Mesenchymal stem cell (in vitro differentiated cells and primary cell): ENCODE data around the gene CRLF1.
"Not testable (repeated sequence)": the region's sequence is repeated elsewhere in the genome, so short reads cannot be mapped to it uniquely, and the experiment has no call there.

Source experiments
- DNase-seq: peaks from one replicate; pipeline ENCODE4 v3.0.0-alpha.2; 2013
- H2AFZ ChIP-seq: one replicate; pipeline ENCODE4 v1.6.1; 2013; ENCODE audit warnings: low read depth, mild to moderate bottlenecking, control low read depth, inconsistent platforms, low read length, moderate library complexity
- H2AK5ac ChIP-seq: 2 replicates; pipeline ENCODE4 v1.6.1; 2013; ENCODE audit warnings: low read length, moderate library complexity, mild to moderate bottlenecking, inconsistent platforms; ENCODE audit not compliant: severe bottlenecking
- H2BK120ac ChIP-seq: one replicate; pipeline ENCODE4 v1.6.1; 2013; ENCODE audit warnings: low read depth, mild to moderate bottlenecking, inconsistent platforms, low read length, moderate library complexity
- H2BK12ac ChIP-seq, 2 experiments: one replicate each; pipeline ENCODE4 v1.6.1; 2013; ENCODE audit warnings: inconsistent platforms in 2 of 2, low read length in 2 of 2, mild to moderate bottlenecking in 2 of 2, moderate library complexity in 2 of 2, control low read depth in 1 of 2
- H2BK15ac ChIP-seq: one replicate; pipeline ENCODE4 v1.6.1; 2013; ENCODE audit warnings: mild to moderate bottlenecking, low read depth, inconsistent platforms; ENCODE audit not compliant: poor library complexity, severe bottlenecking
- H2BK5ac ChIP-seq: 2 replicates; pipeline ENCODE4 v1.6.1; 2013; ENCODE audit warnings: low read depth, mild to moderate bottlenecking, low read length, control low read depth, inconsistent platforms; ENCODE audit not compliant: poor library complexity, severe bottlenecking
- H3K14ac ChIP-seq, 2 experiments: one replicate each; pipeline ENCODE4 v1.6.1; 2013; ENCODE audit warnings: inconsistent platforms in 2 of 2, low read length in 2 of 2, control low read depth in 1 of 2, mild to moderate bottlenecking in 1 of 2, moderate library complexity in 1 of 2
- H3K18ac ChIP-seq, 2 experiments: one replicate each; pipeline ENCODE4 v1.6.1; 2013; ENCODE audit warnings: inconsistent platforms in 2 of 2, low read length in 2 of 2, control low read depth in 1 of 2, low read depth in 1 of 2, mild to moderate bottlenecking in 1 of 2
- H3K23ac ChIP-seq, 2 experiments: one replicate each; pipeline ENCODE4 v1.6.1; 2013; ENCODE audit warnings: inconsistent platforms in 2 of 2, low read length in 2 of 2, mild to moderate bottlenecking in 2 of 2, moderate library complexity in 2 of 2, control low read depth in 1 of 2
- H3K27ac ChIP-seq: 2 replicates; pipeline ENCODE4 v1.5.1; 2013; ENCODE audit warnings: mild to moderate bottlenecking, moderate library complexity, low read length, control low read depth, inconsistent platforms; ENCODE audit not compliant: poor library complexity, severe bottlenecking
- H3K27me3 ChIP-seq, 2 experiments: 2 replicates each; pipeline versions ENCODE4 v1.6.1 to v1.7.0; 2013; ENCODE audit warnings: low read length in 2 of 2, mild to moderate bottlenecking in 2 of 2, moderate library complexity in 2 of 2, control low read depth in 1 of 2, inconsistent platforms in 1 of 2; ENCODE audit not compliant: control insufficient read depth in 1 of 2, insufficient read depth in 1 of 2
- H3K36me3 ChIP-seq, 2 experiments: 2 replicates each; pipeline versions ENCODE4 v1.6.1 to v1.7.0; 2013; ENCODE audit warnings: low read length in 2 of 2, control low read depth in 1 of 2, inconsistent platforms in 1 of 2, low read depth in 1 of 2, mild to moderate bottlenecking in 1 of 2; ENCODE audit not compliant: insufficient read depth in 2 of 2, control insufficient read depth in 1 of 2
- H3K4ac ChIP-seq, 2 experiments: one replicate each; pipeline ENCODE4 v1.6.1; 2013; ENCODE audit warnings: inconsistent platforms in 2 of 2, low read length in 2 of 2, mild to moderate bottlenecking in 2 of 2, moderate library complexity in 2 of 2, control low read depth in 1 of 2, low read depth in 1 of 2
- H3K4me1 ChIP-seq: 2 replicates; pipeline ENCODE4 v1.6.1; 2013; ENCODE audit warnings: low read depth, low read length, control low read depth; ENCODE audit not compliant: control insufficient read depth, insufficient read depth
- H3K4me2 ChIP-seq: 2 replicates; pipeline ENCODE4 v1.6.1; 2013; ENCODE audit warnings: low read length, mild to moderate bottlenecking, inconsistent platforms; ENCODE audit not compliant: poor library complexity, severe bottlenecking
- H3K4me3 ChIP-seq, 2 experiments: 2 replicates each; pipeline versions ENCODE4 v1.5.1 to v1.7.0; 2013; ENCODE audit warnings: low read length in 2 of 2, mild to moderate bottlenecking in 2 of 2, control low read depth in 1 of 2, low read depth in 1 of 2; ENCODE audit not compliant: insufficient read depth in 1 of 2
- H3K79me1 ChIP-seq: replicated peaks from 2 replicates; pipeline ENCODE4 v1.6.1; 2013; ENCODE audit warnings: mild to moderate bottlenecking, control low read depth, low read length, inconsistent platforms; ENCODE audit not compliant: poor library complexity, severe bottlenecking
- H3K9ac ChIP-seq: 2 replicates; pipeline ENCODE4 v1.7.0; 2013; ENCODE audit warnings: mild to moderate bottlenecking, low read length, moderate library complexity
- H3K9me3 ChIP-seq: 2 replicates; pipeline ENCODE4 v1.7.0; 2013; ENCODE audit warnings: mild to moderate bottlenecking, low read length; ENCODE audit not compliant: control insufficient read depth
- H4K8ac ChIP-seq: one replicate; pipeline ENCODE4 v1.6.1; 2013; ENCODE audit warnings: inconsistent platforms, mild to moderate bottlenecking, low read length, moderate library complexity
- H4K91ac ChIP-seq: one replicate; pipeline ENCODE4 v1.6.1; 2013; ENCODE audit warnings: mild to moderate bottlenecking, low read length, inconsistent platforms
- WGBS: methylation state at CpG from one replicate; pipeline ENCODE4 v1.1.7; 2013; ENCODE audit warnings: mixed read lengths; 5-methylcytosine and 5-hydroxymethylcytosine counted together

Gene CRLF1

GRCh38 chr19:18594096-18594823 lies 12.3 kb downstream of the CRLF1 start:
- H2BK15ac ChIP-seq, result no peak overlapping the region
- H4K8ac ChIP-seq, result peak overlapping the region; percentile 36
- H3K14ac ChIP-seq, result no peak overlapping the region
- H3K27me3 ChIP-seq, result peaks cover 4 to 27% of the 10 kb centered on the region in 2 experiments
- peaks cover 32% of the 10 kb centered on the region for H3K4me1 ChIP-seq
- peak overlapping the region in 1 of 2 experiments; percentile 29 for H3K18ac ChIP-seq
- no peak overlapping the region for H2BK12ac ChIP-seq
- no peak overlapping the region for H3K23ac ChIP-seq
- no peak overlapping the region for H2AFZ ChIP-seq
- peak overlapping the region; percentile 20 for H4K91ac ChIP-seq
- peak overlapping the region; percentile 36 to 68 for H3K4me3 ChIP-seq
- H3K9ac ChIP-seq, result peak overlapping the region; percentile 70
- H3K4ac ChIP-seq, result no peak overlapping the region
- peak; percentile 81 for DNase-seq
- H3K4me2 ChIP-seq, result peak overlapping the region; percentile 88
- peak overlapping the region; percentile 95 for H2BK120ac ChIP-seq
- H3K9me3 ChIP-seq, result no peaks in the 10 kb centered on the region
- no peak overlapping the region for H3K27ac ChIP-seq
- no peak overlapping the region for H2BK5ac ChIP-seq
- peaks cover 9 to 16% of the 10 kb centered on the region in 2 experiments for H3K36me3 ChIP-seq
- H3K79me1 ChIP-seq, result peaks cover 2% of the 10 kb centered on the region
- no peak overlapping the region for H2AK5ac ChIP-seq
- 2% methylated on average over 23 of the region's 54 CpGs for WGBS

- Histone ChIP-seq H3K9me3 (no peaks in the 10 kb centered on the region), H3K23ac (no peak overlapping the region), H2AFZ (no peak overlapping the region), H3K4me3 (peak overlapping the region in 1 of 2 experiments; percentile 36), H3K4ac (no peak overlapping the region), H2AK5ac (no peak overlapping the region), H3K36me3 (peaks cover 9 to 16% of the 10 kb centered on the region in 2 experiments), H2BK5ac (no peak overlapping the region), H3K79me1 (peaks cover 2% of the 10 kb centered on the region), H3K18ac (peak overlapping the region; percentile 11 to 29), H2BK12ac (no peak overlapping the region), H4K91ac (peak overlapping the region; percentile 64), H3K14ac (no peak overlapping the region), H2BK15ac (no peak overlapping the region), H3K4me1 (peaks cover 35% of the 10 kb centered on the region), H3K27ac (no peak overlapping the region), H3K4me2 (peak overlapping the region; percentile 88), H3K9ac (no peak overlapping the region), H2BK120ac (no peak overlapping the region), H4K8ac (peak overlapping the region; percentile 72), H3K27me3 (peaks cover 3 to 21% of the 10 kb centered on the region in 2 experiments)
- DNase-seq, result no peak
- WGBS, result 43% methylated on average over 22 of the region's 25 CpGs
Observed at GRCh38 chr19:18593367-18594095, 13.1 kb downstream of the CRLF1 start.

GRCh38 chr19:18592732-18593131 lies 13.9 kb downstream of the CRLF1 start:
- not testable (repeated sequence) for H2AK5ac ChIP-seq, H3K4me3 ChIP-seq, H3K4ac ChIP-seq, H2BK120ac ChIP-seq, H3K4me2 ChIP-seq, H3K9me3 ChIP-seq, H3K27ac ChIP-seq, H3K14ac ChIP-seq, H2AFZ ChIP-seq, H3K23ac ChIP-seq, H4K91ac ChIP-seq, DNase-seq, H3K9ac ChIP-seq, H3K18ac ChIP-seq, H2BK15ac ChIP-seq, H2BK5ac ChIP-seq, H3K79me1 ChIP-seq, H2BK12ac ChIP-seq, H4K8ac ChIP-seq
- WGBS, result 96% methylated on average over 5 of the region's 5 CpGs
- peaks cover 40% of the 10 kb centered on the region for H3K4me1 ChIP-seq
- peaks cover 9 to 16% of the 10 kb centered on the region in 2 experiments for H3K36me3 ChIP-seq
- H3K27me3 ChIP-seq, result peaks cover 3 to 16% of the 10 kb centered on the region in 2 experiments

- H2AFZ ChIP-seq, result no peak overlapping the region
- H3K9ac ChIP-seq, result peak overlapping the region; percentile 41
- H4K8ac ChIP-seq, result no peak overlapping the region
- peaks cover 9 to 16% of the 10 kb centered on the region in 2 experiments for H3K36me3 ChIP-seq
- H4K91ac ChIP-seq, result no peak overlapping the region
- peaks cover 40% of the 10 kb centered on the region for H3K4me1 ChIP-seq
- no peak overlapping the region for H2BK120ac ChIP-seq
- H3K79me1 ChIP-seq, result peaks cover 2% of the 10 kb centered on the region
- no peak for DNase-seq
- no peak overlapping the region for H2BK5ac ChIP-seq
- H2AK5ac ChIP-seq, result no peak overlapping the region
- H3K4ac ChIP-seq, result no peak overlapping the region
- no peak overlapping the region for H3K18ac ChIP-seq
- no peak overlapping the region for H2BK12ac ChIP-seq
- H3K9me3 ChIP-seq, result no peaks in the 10 kb centered on the region
- peaks cover 3 to 14% of the 10 kb centered on the region in 2 experiments for H3K27me3 ChIP-seq
- no peak overlapping the region for H3K14ac ChIP-seq
- 96% methylated on average over 22 of the region's 22 CpGs for WGBS
- H3K27ac ChIP-seq, result no peak overlapping the region
- peak overlapping the region in 1 of 2 experiments; percentile 40 for H3K4me3 ChIP-seq
- no peak overlapping the region for H2BK15ac ChIP-seq
- no peak overlapping the region for H3K23ac ChIP-seq
- no peak overlapping the region for H3K4me2 ChIP-seq
Observed at GRCh38 chr19:18591735-18592385, 14.7 kb downstream of the CRLF1 start.
